Measurements from ENCODE around the gene WDR26.

Gene WDR26

DNA sequence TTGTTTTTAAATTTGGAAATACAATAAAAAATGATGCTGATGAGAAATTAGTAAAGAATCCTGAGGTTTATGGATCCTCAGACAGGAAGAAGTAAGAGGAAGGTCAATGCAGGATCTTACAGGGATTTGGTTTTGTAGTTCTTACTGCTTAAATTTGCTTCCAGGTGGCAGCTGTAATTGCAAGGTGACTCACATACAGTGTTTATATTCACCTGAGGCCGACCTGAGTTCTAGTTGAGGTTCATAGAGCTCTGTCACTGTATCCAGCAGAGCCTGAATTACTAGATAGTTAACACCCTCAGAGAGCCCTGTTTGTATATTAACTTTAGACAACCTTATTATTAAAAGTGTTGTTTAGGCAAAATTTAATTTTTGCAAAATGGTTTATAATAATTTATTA is 1.4 kb upstream of the WDR26 start:
- TF ChIP-seq EP300 (IDR thresholded peaks at IDR 0.05; ENCODE audit: borderline replicate concordance), result no peak
- TF ChIP-seq FOXM1 (IDR thresholded peaks at IDR 0.05; ENCODE audit: borderline replicate concordance, low read depth), result no peak

DNA sequence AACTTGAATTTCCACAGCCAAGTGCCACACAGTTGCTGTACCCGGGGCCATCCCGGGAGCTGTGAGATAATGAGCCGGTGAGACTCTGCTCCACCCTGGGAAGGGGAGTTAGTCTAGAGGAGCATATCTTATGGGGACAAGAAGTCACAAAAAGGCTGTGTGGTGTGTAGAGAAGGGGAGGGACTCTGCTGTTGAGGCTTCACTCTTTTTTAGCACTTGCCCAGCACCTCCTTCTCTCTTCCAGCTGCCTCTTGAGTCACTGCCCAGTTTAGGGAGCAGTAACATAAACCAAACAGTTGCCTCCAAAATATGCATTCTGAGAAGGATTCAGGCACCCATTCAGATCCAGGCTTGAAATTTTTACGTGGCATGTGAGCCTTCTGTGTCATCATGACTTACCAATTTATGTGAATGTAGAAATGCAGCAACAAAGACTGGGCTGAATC is 744 bp upstream of the WDR26 start:
- TF ChIP-seq REST (IDR thresholded peaks at IDR 0.05; ENCODE audit: low read depth) (no peak), NFIC (IDR thresholded peaks at IDR 0.05) (no peak), USF1 (IDR thresholded peaks at IDR 0.05) (no peak), TAF1 (IDR thresholded peaks at IDR 0.05; ENCODE audit: low read depth) (no peak), CREB1 (IDR thresholded peaks at IDR 0.05; ENCODE audit: low read depth) (no peak), FOXM1 (IDR thresholded peaks at IDR 0.05; ENCODE audit: borderline replicate concordance, low read depth) (no peak), EGR1 (IDR thresholded peaks at IDR 0.05) (no peak), TCF12 (IDR thresholded peaks at IDR 0.05; ENCODE audit: low read depth) (no peak), RAD21 (IDR thresholded peaks at IDR 0.05; ENCODE audit: low read depth) (no peak), YY1 (IDR thresholded peaks at IDR 0.05; ENCODE audit: low read depth) (no peak), CEBPB (IDR thresholded peaks at IDR 0.05) (no peak; the same call in 1 of the 2 replicates), EP300 (IDR thresholded peaks at IDR 0.05; ENCODE audit: borderline replicate concordance) (no peak), TEAD4 (IDR thresholded peaks at IDR 0.05) (no peak), ZBTB7A (IDR thresholded peaks at IDR 0.05; ENCODE audit: low read depth) (no peak)
- TF ChIP-seq, protein P1, sequence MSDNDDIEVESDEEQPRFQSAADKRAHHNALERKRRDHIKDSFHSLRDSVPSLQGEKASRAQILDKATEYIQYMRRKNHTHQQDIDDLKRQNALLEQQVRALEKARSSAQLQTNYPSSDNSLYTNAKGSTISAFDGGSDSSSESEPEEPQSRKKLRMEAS (IDR thresholded peaks at IDR 0.05), result no peak

- TF ChIP-seq ZBTB7A (IDR thresholded peaks at IDR 0.05; ENCODE audit: low read depth) (no peak; the same call in 1 of the 2 replicates), EGR1 (IDR thresholded peaks at IDR 0.05) (0 out of 2 replicates have a peak, but pooled peaks have one; percentile 48)
These were observed 610 bp downstream of the WDR26 start for GRCh38 chr1:224433701-224434672.

DNA sequence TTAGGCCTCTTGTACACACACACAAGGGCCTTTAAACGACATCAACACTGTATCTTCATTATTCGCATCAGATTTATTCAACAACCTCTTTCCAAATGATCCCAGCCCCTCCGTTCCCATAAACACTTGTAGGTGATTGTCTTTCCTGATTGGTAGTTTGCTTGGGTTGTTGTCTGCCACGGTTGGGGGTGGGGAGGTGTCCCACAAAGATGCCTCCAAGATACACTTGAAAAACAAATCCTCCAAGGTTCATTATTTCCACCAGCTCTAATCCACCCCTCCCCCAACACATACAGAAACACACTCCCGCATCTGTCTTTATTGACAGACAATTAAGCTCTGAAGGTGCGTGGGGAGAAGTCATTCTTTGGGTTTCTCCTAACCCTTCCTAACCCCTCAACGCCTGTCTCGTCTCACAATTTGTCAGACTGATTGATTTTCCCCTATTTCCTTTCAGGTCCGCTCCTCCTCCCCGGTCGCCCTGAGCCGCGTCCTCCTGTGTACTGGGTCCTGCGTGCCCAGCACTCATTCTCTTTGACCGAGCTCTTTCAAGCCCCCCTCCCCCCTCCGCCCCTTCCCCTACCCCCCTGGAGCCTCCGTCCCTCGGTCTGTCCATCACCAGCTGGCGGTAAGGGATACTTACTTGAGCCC is 1.4 kb downstream of the WDR26 start:
- no peak for TF ChIP-seq TEAD4 (IDR thresholded peaks at IDR 0.05)
- TF ChIP-seq, protein P1 (IDR thresholded peaks at IDR 0.05), result no peak
- TF ChIP-seq CEBPB (IDR thresholded peaks at IDR 0.05), result no peak
- no peak for TF ChIP-seq RAD21 (IDR thresholded peaks at IDR 0.05; ENCODE audit: low read depth)
- no peak for TF ChIP-seq TAF1 (IDR thresholded peaks at IDR 0.05; ENCODE audit: low read depth)

DNA sequence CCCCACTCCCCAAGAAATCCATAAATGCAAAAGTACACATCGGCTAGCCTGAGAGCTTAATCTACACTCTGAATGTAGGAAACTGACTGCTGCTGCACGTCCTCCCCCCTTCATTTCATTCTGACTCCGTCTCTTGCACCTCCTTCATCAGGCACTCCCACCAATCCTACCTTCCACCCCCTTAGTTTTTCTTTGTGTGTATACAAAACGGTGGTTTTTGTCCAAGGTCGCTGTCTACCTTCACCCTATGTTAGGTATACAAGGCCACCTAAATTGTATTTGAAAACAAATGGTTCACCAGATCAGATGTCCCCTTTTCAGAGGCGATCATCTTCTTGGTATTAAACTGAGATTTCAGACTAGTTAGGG is 1.9 kb downstream of the WDR26 start:
- TF ChIP-seq TEAD4 (IDR thresholded peaks at IDR 0.05), result no peak
- TF ChIP-seq, protein P1 (IDR thresholded peaks at IDR 0.05), result no peak
- no peak for TF ChIP-seq USF1 (IDR thresholded peaks at IDR 0.05)
- TF ChIP-seq ZBTB7A (IDR thresholded peaks at IDR 0.05; ENCODE audit: low read depth), result no peak
- TF ChIP-seq RAD21 (IDR thresholded peaks at IDR 0.05; ENCODE audit: low read depth), result no peak
- TF ChIP-seq CREB1 (IDR thresholded peaks at IDR 0.05; ENCODE audit: low read depth), result no peak
- no peak for TF ChIP-seq CEBPB (IDR thresholded peaks at IDR 0.05)
- no peak for TF ChIP-seq YY1 (IDR thresholded peaks at IDR 0.05; ENCODE audit: low read depth)
- TF ChIP-seq EGR1 (IDR thresholded peaks at IDR 0.05), result no peak
- TF ChIP-seq TCF12 (IDR thresholded peaks at IDR 0.05; ENCODE audit: low read depth), result no peak
- TF ChIP-seq REST (IDR thresholded peaks at IDR 0.05; ENCODE audit: low read depth), result no peak
- no peak for TF ChIP-seq NFIC (IDR thresholded peaks at IDR 0.05)
- no peak for TF ChIP-seq EP300 (IDR thresholded peaks at IDR 0.05; ENCODE audit: borderline replicate concordance)
- TF ChIP-seq FOXM1 (IDR thresholded peaks at IDR 0.05; ENCODE audit: borderline replicate concordance, low read depth), result no peak
- no peak for TF ChIP-seq TAF1 (IDR thresholded peaks at IDR 0.05; ENCODE audit: low read depth)
